ENCODE results near the gene PCNT. TPM values are rescaled to one million over a fixed set of nuclear protein-coding genes. Genes with fewer than 3 reads are reported as not detected.

PCNT gene
- total RNA-seq, 4 donors from 2014 or later, result 20.6 to 43.0 (median 25.5) TPM

DNA sequence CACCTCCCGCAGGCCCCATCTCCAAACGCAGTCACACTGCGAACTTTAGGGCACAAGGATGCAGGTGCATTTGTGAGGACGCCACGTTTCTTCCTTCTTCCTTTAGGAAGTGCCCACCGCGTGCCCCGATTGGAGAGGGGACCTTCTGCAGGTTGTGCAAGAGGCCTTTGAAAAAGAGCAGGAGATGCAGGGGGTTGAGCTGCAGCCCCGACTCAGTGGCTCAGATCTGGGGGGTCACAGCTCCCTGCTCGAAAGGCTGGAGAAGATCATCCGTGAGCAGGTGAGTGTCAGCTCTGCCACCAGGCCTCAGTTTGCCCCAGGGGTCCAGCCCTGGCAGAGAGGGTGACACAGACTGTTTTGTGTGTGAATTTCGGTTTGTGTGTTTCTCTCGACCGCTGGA lies 103.6 kb downstream of the PCNT start:
- TF ChIP-seq, protein P1, sequence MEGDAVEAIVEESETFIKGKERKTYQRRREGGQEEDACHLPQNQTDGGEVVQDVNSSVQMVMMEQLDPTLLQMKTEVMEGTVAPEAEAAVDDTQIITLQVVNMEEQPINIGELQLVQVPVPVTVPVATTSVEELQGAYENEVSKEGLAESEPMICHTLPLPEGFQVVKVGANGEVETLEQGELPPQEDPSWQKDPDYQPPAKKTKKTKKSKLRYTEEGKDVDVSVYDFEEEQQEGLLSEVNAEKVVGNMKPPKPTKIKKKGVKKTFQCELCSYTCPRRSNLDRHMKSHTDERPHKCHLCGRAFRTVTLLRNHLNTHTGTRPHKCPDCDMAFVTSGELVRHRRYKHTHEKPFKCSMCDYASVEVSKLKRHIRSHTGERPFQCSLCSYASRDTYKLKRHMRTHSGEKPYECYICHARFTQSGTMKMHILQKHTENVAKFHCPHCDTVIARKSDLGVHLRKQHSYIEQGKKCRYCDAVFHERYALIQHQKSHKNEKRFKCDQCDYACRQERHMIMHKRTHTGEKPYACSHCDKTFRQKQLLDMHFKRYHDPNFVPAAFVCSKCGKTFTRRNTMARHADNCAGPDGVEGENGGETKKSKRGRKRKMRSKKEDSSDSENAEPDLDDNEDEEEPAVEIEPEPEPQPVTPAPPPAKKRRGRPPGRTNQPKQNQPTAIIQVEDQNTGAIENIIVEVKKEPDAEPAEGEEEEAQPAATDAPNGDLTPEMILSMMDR (IDR thresholded peaks at IDR 0.05; ENCODE audit: low read depth), result no peak

DNA sequence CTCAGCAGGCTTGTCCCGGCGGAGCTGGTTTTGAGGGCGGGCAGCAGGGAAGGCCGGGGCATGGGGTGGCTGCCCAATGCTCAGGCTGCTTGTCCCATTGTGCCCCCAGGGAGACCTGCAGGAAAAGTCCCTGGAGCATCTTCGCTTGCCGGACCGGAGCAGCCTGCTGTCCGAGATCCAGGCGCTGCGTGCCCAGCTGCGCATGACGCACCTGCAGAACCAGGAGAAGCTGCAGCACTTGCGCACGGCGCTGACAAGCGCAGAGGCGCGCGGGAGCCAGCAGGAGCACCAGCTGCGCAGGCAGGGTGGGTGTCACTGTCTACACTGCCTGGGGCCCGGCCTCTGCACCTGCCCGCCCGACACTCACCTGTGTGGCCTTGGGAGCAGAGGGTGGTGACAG lies 104.3 kb downstream of the PCNT start:
- TF ChIP-seq, protein P1 (IDR thresholded peaks at IDR 0.05; ENCODE audit: low read depth), result no peak

DNA sequence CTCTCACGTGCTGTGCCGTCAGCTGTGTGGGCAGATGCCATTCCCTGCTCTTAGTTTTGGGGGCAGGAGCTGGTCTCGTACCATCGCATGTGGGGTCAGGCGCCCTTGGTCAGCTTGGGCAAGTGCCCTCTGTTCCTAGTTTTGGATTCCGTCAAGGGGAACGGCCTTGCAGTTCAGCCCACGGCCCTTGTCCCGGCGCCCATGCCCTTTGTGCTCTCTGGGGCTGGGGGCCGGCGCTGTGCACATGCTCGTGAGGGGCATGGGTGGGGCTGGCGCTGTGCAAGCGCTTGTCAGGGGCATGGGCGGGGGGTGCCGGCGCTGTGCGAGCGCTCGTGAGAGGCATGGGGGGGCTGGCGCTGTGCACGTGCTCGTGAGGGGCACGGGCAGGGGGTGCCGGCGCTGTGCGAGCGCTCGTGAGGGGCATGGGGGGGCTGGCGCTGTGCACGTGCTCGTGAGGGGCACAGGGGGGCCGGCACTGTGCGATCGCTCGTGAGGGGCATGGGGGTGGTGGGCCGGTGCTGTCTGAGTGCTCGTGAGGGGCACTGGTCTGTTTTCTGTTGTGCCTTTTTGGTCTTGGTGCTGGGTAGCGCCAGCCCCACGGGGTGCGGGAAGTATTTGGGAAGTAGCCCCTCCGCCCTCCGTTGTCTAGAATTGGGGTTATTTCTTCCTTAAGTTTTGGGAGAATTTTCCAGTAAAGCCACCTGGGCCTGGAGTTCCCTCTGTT lies 105.2 kb downstream of the PCNT start:
- TF ChIP-seq, protein P1 (IDR thresholded peaks at IDR 0.05; ENCODE audit: low read depth), result no peak

DNA sequence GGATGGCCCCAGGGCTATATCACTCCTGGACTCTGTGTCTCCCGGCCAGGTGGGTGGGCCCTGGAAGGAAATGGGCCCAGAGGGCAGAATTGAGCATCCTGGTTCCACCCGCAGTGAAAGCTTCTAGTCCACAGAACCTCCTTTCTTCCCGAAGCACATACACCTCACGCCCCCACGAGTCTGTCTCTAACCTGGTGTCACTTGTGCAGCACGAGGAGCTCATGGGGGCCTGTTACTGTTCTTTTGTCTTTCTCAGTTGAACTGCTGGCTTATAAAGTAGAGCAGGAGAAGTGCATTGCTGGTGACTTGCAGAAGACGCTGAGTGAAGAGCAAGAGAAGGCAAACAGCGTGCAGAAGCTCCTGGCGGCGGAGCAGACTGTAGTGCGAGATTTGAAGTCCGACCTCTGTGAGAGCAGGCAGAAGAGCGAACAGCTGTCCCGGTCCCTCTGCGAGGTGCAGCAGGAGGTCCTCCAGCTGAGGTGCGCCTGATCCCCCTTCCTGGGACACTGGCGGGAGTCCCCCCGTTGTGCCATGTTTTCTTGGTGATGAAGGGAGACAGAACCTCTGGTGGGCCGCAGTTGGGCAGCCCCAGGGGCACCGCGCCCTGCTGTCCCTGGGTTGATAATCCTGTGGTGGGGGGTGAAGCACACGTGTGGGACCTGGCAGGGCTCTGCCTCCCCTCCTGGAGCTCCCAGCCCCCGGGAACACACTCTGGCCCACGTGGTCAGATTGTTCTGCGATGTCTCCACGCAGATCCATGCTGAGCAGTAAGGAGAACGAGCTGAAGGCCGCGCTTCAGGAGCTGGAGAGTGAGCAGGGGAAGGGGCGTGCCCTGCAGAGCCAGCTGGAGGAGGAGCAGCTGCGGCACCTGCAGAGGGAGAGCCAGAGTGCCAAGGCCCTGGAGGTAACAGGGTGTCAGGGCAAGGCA lies 106.1 kb downstream of the PCNT start:
- TF ChIP-seq, protein P1 (IDR thresholded peaks at IDR 0.05; ENCODE audit: low read depth), result no peak

DNA sequence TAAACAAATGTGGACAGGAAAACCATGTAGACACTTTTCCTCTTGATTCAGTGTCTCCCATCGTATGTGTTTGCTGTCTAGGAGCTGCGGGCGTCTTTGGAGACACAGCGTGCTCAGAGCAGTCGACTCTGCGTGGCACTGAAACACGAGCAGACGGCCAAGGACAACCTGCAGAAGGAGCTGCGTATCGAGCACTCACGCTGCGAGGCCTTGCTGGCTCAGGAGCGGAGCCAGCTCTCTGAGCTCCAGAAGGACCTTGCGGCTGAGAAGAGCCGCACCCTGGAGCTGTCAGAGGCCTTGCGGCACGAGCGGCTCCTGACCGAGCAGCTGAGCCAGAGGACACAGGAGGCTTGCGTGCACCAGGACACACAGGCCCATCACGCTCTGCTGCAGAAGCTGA lies 107.5 kb downstream of the PCNT start:
- TF ChIP-seq, protein P1 (IDR thresholded peaks at IDR 0.05; ENCODE audit: low read depth), result no peak

DNA sequence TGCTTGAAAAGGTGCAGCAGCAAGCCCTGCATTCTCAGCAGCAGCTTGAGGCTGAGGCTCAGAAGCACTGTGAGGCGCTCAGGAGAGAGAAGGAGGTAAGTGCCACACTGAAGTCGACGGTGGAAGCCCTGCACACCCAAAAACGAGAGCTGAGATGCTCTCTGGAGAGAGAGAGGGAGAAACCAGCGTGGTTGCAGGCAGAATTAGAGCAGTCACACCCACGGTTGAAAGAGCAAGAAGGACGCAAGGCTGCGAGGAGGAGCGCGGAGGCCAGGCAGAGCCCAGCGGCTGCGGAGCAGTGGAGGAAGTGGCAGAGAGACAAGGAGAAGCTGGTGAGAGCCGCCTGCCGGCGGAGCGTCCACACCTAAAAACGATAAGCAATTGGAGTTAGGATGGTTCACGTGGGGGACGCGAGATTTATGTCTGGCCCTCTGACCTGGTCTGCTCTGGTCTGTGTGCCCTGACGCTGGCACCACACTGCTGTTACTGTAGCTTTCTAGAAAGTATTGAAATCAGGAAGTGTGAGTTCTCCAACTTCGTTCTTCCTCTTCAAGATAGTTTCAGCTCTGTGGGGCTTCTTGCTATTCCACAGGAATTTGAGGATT lies 108.0 kb downstream of the PCNT start:
- TF ChIP-seq, protein P1 (IDR thresholded peaks at IDR 0.05; ENCODE audit: low read depth), result no peak
